GM12892 (cell line): Measurements from ENCODE around the gene TFF3.

Experiments
- POLR2A ChIP-seq: IDR thresholded peaks from 2 replicates; pipeline ENCODE4 v1.6.1; 2011; ENCODE audit warnings: low read depth, low read length, control low read depth
- TAF1 ChIP-seq: IDR thresholded peaks from 2 replicates; pipeline ENCODE4 v1.6.1; 2011; ENCODE audit warnings: low read depth, mild to moderate bottlenecking, control low read depth, low read length, borderline replicate concordance

- TF ChIP-seq TAF1 (no peak), POLR2A (no peak)
Observed at GRCh38 chr21:42302794-42303193, 12.4 kb downstream of the TFF3 start.
